K562 (cell line): ENCODE results near the gene PGBD1. TPM values are rescaled to one million over a fixed set of nuclear protein-coding genes. Genes with fewer than 3 reads are reported as not detected.

ENCODE experiments used
- ATAC-seq: fragments of 200-7000 bp; cut with Tn5 transposase; 3 replicates; pipeline ENCODE4 v1.9.1; 2020; ENCODE audit warnings: moderate library complexity
- BruUV-seq: library from RNA; stranded (reverse); fragments of 400-500 nt; replicated peaks from 2 replicates; lab custom pipeline; 2021; lab: Mats Ljungman, UMichigan
- CTCF ChIA-PET: fragments of 300-600 bp; formaldehyde crosslinking; extraction: SDS; loops from one replicate; lab custom pipeline; 2021; ENCODE audit warnings: low intra/inter-chr PET ratio; lab: Yijun Ruan, JAX
- POLR2A ChIA-PET: fragments of 300-600, 350-650 bp; sonication (Branson Sonifier 250); formaldehyde crosslinking; extraction: SDS; loops from one replicate; lab custom pipeline; 2021; ENCODE audit warnings: antibody characterized with exemption, inconsistent platforms; lab: Yijun Ruan, JAX
- DNase-seq, 4 experiments: peaks; one replicate each; pipeline versions ENCODE4 v3.0.0 to v3.0.0-alpha.2; 2011 to 2018; ENCODE audit warnings: low spot score in 3 of 4, mixed read lengths in 3 of 4; ENCODE audit errors: extremely low read depth in 1 of 4
- FAIRE-seq: peaks from 2 replicates; lab custom pipeline; 2011; peaks lifted over from hg19 to GRCh38; lab: Jason Lieb, UNC
- H2AFZ ChIP-seq: 2 replicates; pipeline ENCODE4 v1.6.0; 2011; ENCODE audit warnings: low read depth, low read length, control low read depth, inconsistent platforms
- H3K27ac ChIP-seq: fragments of 200-600 bp; 3 replicates; pipeline ENCODE4 v1.8.0; 2011; ENCODE audit warnings: low read depth, mild to moderate bottlenecking, control low read depth, inconsistent platforms, low read length, moderate library complexity, mixed read lengths; ENCODE audit errors: extremely low read depth
- H3K27me3 ChIP-seq, 2 experiments: fragments of 300-600 bp in 1 of 2; 2 replicates in 1 of 2; 3 replicates in 1 of 2; pipeline versions ENCODE4 v1.6.0 to v1.8.0; 2011; ENCODE audit warnings: inconsistent platforms in 2 of 2, low read length in 2 of 2, mild to moderate bottlenecking in 1 of 2, mixed read lengths in 1 of 2, moderate library complexity in 1 of 2; ENCODE audit not compliant: control insufficient read depth in 2 of 2, insufficient read depth in 2 of 2
- H3K36me3 ChIP-seq: fragments of 300-600 bp; 3 replicates; pipeline ENCODE4 v1.8.0; 2011; ENCODE audit warnings: mild to moderate bottlenecking, low read length, inconsistent platforms; ENCODE audit not compliant: control insufficient read depth, insufficient read depth
- H3K4me1 ChIP-seq, 2 experiments: fragments of 200-600 bp in 1 of 2; replicated peaks in 1 of 2; 2 replicates in 1 of 2; 3 replicates in 1 of 2; pipeline versions ENCODE4 v1.5.1 to v1.8.0; 2011; ENCODE audit warnings: inconsistent platforms in 2 of 2, low read length in 2 of 2, mild to moderate bottlenecking in 1 of 2, mixed read lengths in 1 of 2, moderate library complexity in 1 of 2; ENCODE audit not compliant: control insufficient read depth in 2 of 2, insufficient read depth in 2 of 2
- H3K4me2 ChIP-seq: 2 replicates; pipeline ENCODE4 v1.6.1; 2011; ENCODE audit warnings: low read length, control low read depth, inconsistent platforms, mixed read lengths; ENCODE audit not compliant: insufficient read depth
- H3K4me3 ChIP-seq: fragments of 200-600 bp; sonication (generic), shearing (Covaris generic); 2 replicates; pipeline ENCODE4 v1.5.1; 2016; ENCODE audit warnings: control low read depth, inconsistent platforms
- H3K79me2 ChIP-seq: fragments of 200-600 bp; 3 replicates; pipeline ENCODE4 v1.8.0; 2011; ENCODE audit warnings: low read length, inconsistent platforms; ENCODE audit not compliant: control insufficient read depth, insufficient read depth
- H3K9ac ChIP-seq, 2 experiments: 2 replicates each; pipeline versions ENCODE4 v1.6.0 to v1.6.1; 2011; ENCODE audit warnings: low read depth in 2 of 2, low read length in 2 of 2, control low read depth in 1 of 2, inconsistent platforms in 1 of 2, mild to moderate bottlenecking in 1 of 2, mixed read lengths in 1 of 2; ENCODE audit not compliant: insufficient read depth in 1 of 2
- H3K9me1 ChIP-seq: one replicate; pipeline ENCODE4 v1.6.0; 2011; ENCODE audit warnings: inconsistent platforms, mild to moderate bottlenecking, low read length, moderate library complexity; ENCODE audit not compliant: control insufficient read depth, insufficient read depth
- H3K9me3 ChIP-seq: replicated peaks from 2 replicates; pipeline ENCODE4 v1.5.1; 2011; ENCODE audit warnings: low read depth, low read length, inconsistent platforms; ENCODE audit not compliant: control insufficient read depth, insufficient read depth
- H4K20me1 ChIP-seq: replicated peaks from 2 replicates; pipeline ENCODE4 v1.6.1; 2011; ENCODE audit warnings: low read length, inconsistent platforms, mixed read lengths; ENCODE audit not compliant: control insufficient read depth, insufficient read depth
- ARID3B ChIP-seq: fragments of 250-450 bp; sonication (Bioruptor Pico); IDR thresholded peaks from 2 replicates; pipeline ENCODE4 v1.4.0; 2020; ENCODE audit warnings: borderline replicate concordance
- BHLHE40 ChIP-seq: IDR thresholded peaks from 2 replicates; pipeline ENCODE4 v1.6.1; 2011; ENCODE audit warnings: low read length, improper control_type of control experiment
- CCNT2 ChIP-seq: IDR thresholded peaks from 2 replicates; pipeline ENCODE4 v1.6.1; 2011; ENCODE audit warnings: borderline replicate concordance, low read depth, mild to moderate bottlenecking, moderate library complexity, mixed read lengths, low read length; ENCODE audit not compliant: insufficient read length; ENCODE audit errors: extremely low read depth
- CHD2 ChIP-seq: IDR thresholded peaks from 2 replicates; pipeline ENCODE4 v1.6.1; 2011; ENCODE audit warnings: low read depth, low read length
- ELK1 ChIP-seq: sonication (generic); formaldehyde crosslinking; IDR thresholded peaks from 2 replicates; pipeline ENCODE4 v1.8.1; 2022; ENCODE audit warnings: missing genetic modification reagents
- GMEB1 ChIP-seq: fragments of 250-450 bp; sonication (Bioruptor Pico); IDR thresholded peaks from 2 replicates; pipeline ENCODE4 v1.4.0; 2020; ENCODE audit warnings: mild to moderate bottlenecking
- GTF2B ChIP-seq: IDR thresholded peaks from 2 replicates; pipeline ENCODE4 v1.6.1; 2011; ENCODE audit not compliant: insufficient read length; ENCODE audit errors: extremely low read depth
- KDM2B ChIP-seq: fragments of 250-450 bp; sonication (Bioruptor Pico); IDR thresholded peaks from 2 replicates; pipeline ENCODE4 v1.8.0; 2021; ENCODE audit warnings: mild to moderate bottlenecking, moderate library complexity
- KLF6 ChIP-seq: fragments of 250-450 bp; sonication (Bioruptor Pico); IDR thresholded peaks from 2 replicates; pipeline ENCODE4 v1.4.0; 2020; ENCODE audit warnings: mild to moderate bottlenecking, moderate library complexity, borderline replicate concordance
- ZNF583 ChIP-seq: fragments of 250-450 bp; sonication (Bioruptor Pico); IDR thresholded peaks from 2 replicates; pipeline ENCODE4 v1.4.0; 2020
- ZNF644 ChIP-seq: fragments of 200-800 bp; sonication (Bioruptor generic); IDR thresholded peaks from 2 replicates; pipeline ENCODE4 v1.6.1; 2016; ENCODE audit warnings: low read depth, missing genetic modification characterization, missing compliant biosample characterization
- WGBS: fragments of 100-300 bp; shearing (Covaris generic); methylation state at CpG from one replicate; pipeline ENCODE4 v1.1.6; 2016; ENCODE audit warnings: low coverage, mixed read lengths; ENCODE audit not compliant: insufficient coverage; ENCODE audit errors: missing lambda C conversion rate; 5-methylcytosine and 5-hydroxymethylcytosine counted together
- in situ Hi-C: fragments of 300-500 bp; cut with MboI; formaldehyde crosslinking; loops from 4 replicates; pipeline ENCODE4 v1.15.0; 2018; ENCODE audit warnings: inconsistent platforms, mixed read lengths
- intact Hi-C: fragments of 100-400 bp; cut with micrococcal nuclease; formaldehyde crosslinking; loops from 2 replicates; pipeline ENCODE4 v1.14.2; 2022
- polyA plus RNA-seq, 8 experiments: library from polyadenylated mRNA; depleted of rRNA in 4 of 8; stranded (reverse) in 5 of 8; unstranded in 3 of 8; fragments of >200 nt; fragmentation: Nextera tagmentation in 2 of 8; fragmentation: Illumina TruSeq in 1 of 8; extraction: Ambion mirVana in 2 of 8; extraction: Trizol in 1 of 8; gene quantifications; 2 replicates each; pipeline versions ENCODE4 v1.2.1 to v1.2.3, GENCODE V29; 2011 to 2014; ENCODE audit warnings: inconsistent platforms in 1 of 8, missing spikeins in 1 of 8
- total RNA-seq, 7 experiments: library from RNA; depleted of rRNA in 6 of 7; stranded (reverse); fragments of >200 nt in 6 of 7; fragmentation: Illumina TruSeq in 2 of 7; extraction: Trizol in 2 of 7; gene quantifications; 2 replicates each; pipeline versions ENCODE4 v1.2.1 to v1.2.3, GENCODE V29; 2011 to 2021; ENCODE audit warnings: low replicate concordance in 1 of 7
- TF ChIP-seq, protein P1 (sequence below): fragments of 450-650 bp; IDR thresholded peaks from 2 replicates; pipeline ENCODE4 v1.6.1; 2017; ENCODE audit warnings: mild to moderate bottlenecking, moderate library complexity
- TF ChIP-seq, protein P2 (sequence below), 2 experiments: IDR thresholded peaks; 2 replicates each; pipeline ENCODE4 v1.6.1; 2011; ENCODE audit warnings: borderline replicate concordance in 1 of 2, control low read depth in 1 of 2, low read depth in 1 of 2, low read length in 1 of 2, mild to moderate bottlenecking in 1 of 2, mixed read lengths in 1 of 2, moderate library complexity in 1 of 2; ENCODE audit not compliant: insufficient read depth in 1 of 2, insufficient read length in 1 of 2, poor library complexity in 1 of 2, severe bottlenecking in 1 of 2; ENCODE audit errors: extremely low read depth in 1 of 2

PGBD1 gene
- total and polyA plus RNA-seq, 9 of the 15 experiments (the other 6 are each of a cell fraction or from before 2014, with no cell fraction given), result 3.3 to 9.0 (median 7.3) TPM

DNA sequence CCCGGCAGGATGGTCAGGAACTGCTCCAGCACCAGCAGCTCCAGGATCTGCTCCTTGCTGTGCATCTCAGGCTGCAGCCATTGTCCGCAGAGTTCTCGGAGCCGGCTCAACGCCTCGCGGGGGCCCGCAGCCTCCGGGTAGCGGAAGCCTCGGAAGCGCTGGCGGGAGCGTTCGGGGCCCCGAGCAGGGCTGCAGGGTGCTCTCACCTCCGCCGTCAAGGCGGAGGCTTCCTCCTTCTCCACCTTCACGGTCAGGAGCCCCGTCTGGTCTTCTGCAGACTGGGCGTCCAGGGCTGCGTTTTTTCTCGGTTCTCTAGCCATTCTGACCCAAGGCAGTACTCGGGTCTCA, 29.7 kb upstream of the PGBD1 start:
- in situ Hi-C loops (no loop called here), intact Hi-C loops (loop anchor here (1.0 kb wide), 3 partner anchors 26 to 115 kb away; partner anchors contain the start of genes ZKSCAN8 and ZSCAN9)
- Histone ChIP-seq H3K36me3 (peaks cover 19% of the 10 kb centered on the region; the same call in 2 of the 3 replicates), H3K4me3 (peak overlapping the region; percentile 73), H4K20me1 (no peaks in the 10 kb centered on the region), H3K4me2 (peak overlapping the region; percentile 99), H3K4me1 (peaks cover 10 to 24% of the 10 kb centered on the region in 2 experiments), H3K9ac (peak overlapping the region; percentile 77 to 96), H3K79me2 (peaks cover 19% of the 10 kb centered on the region), H3K9me1 (no peaks in the 10 kb centered on the region), H2AFZ (peak overlapping the region; percentile 97), H3K27ac (peak overlapping the region; percentile 49), H3K9me3 (0 out of 2 replicates have a peak, but pooled peaks cover 2% of the 10 kb centered on the region), H3K27me3 (no peaks in the 10 kb centered on the region)
- POLR2A ChIA-PET, result interaction anchor here (0.6 to 8.3 kb wide), 9 partner anchors 16 to 187 kb away, joined by 3 to 73 read pairs (median 5); partner anchors contain the start of genes PGBD1, ZKSCAN8, ZSCAN26 and ZSCAN31
- 2% methylated on average over 21 of the region's 25 CpGs for WGBS
- FAIRE-seq, result no peak
- CTCF ChIA-PET, result interaction anchor here (0.8 kb wide), 1 partner anchor 100 kb away, joined by 3 read pairs; no protein-coding TSS in a partner anchor
- peak; percentile 71 for ATAC-seq
- TSS peak; percentile 76 for BruUV-seq
- DNase-seq, result peak; percentile 33 to 42 (median 40)
- peak; percentile 41; the same call in 1 of the 2 replicates for TF ChIP-seq CHD2
- TF ChIP-seq KLF6, result no peak
- no peak for TF ChIP-seq ZNF644 (tag)
- TF ChIP-seq GTF2B, result no peak
- TF ChIP-seq ELK1 (CRISPR knock-in tag), result no peak
- TF ChIP-seq CCNT2, result peak; percentile 32
- no peak for TF ChIP-seq ZNF583 (CRISPR knock-in tag)
- TF ChIP-seq, protein P1, sequence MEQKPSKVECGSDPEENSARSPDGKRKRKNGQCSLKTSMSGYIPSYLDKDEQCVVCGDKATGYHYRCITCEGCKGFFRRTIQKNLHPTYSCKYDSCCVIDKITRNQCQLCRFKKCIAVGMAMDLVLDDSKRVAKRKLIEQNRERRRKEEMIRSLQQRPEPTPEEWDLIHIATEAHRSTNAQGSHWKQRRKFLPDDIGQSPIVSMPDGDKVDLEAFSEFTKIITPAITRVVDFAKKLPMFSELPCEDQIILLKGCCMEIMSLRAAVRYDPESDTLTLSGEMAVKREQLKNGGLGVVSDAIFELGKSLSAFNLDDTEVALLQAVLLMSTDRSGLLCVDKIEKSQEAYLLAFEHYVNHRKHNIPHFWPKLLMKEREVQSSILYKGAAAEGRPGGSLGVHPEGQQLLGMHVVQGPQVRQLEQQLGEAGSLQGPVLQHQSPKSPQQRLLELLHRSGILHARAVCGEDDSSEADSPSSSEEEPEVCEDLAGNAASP, result no peak
- TF ChIP-seq, protein P2, sequence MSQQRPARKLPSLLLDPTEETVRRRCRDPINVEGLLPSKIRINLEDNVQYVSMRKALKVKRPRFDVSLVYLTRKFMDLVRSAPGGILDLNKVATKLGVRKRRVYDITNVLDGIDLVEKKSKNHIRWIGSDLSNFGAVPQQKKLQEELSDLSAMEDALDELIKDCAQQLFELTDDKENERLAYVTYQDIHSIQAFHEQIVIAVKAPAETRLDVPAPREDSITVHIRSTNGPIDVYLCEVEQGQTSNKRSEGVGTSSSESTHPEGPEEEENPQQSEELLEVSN (IDR thresholded peaks at IDR 0.05; ENCODE audit: borderline replicate concordance in 1 of 2, extremely low read depth in 1 of 2, insufficient read depth in 1 of 2, insufficient read length in 1 of 2, low read depth in 1 of 2, low read length in 1 of 2, poor library complexity in 1 of 2, severe bottlenecking in 1 of 2), result peak in 1 of 2 experiments; percentile 42
- TF ChIP-seq ARID3B (CRISPR knock-in tag), result no peak
- TF ChIP-seq KDM2B (CRISPR knock-in tag), result 0 out of 2 replicates have a peak, but pooled peaks have one; percentile 1
- no peak for TF ChIP-seq GMEB1 (CRISPR knock-in tag)
- TF ChIP-seq BHLHE40, result no peak
